IPS-18c (cell line): Measurements from ENCODE around the gene MED26.
"Not testable (repeated sequence)": the region's sequence is repeated elsewhere in the genome, so short reads cannot be mapped to it uniquely, and the experiment has no call there.

Experiments used
- H3K4me3 ChIP-seq: 2 replicates; pipeline ENCODE4 v1.7.0; 2013; ENCODE audit warnings: low read depth, mild to moderate bottlenecking, low read length, moderate library complexity; ENCODE audit not compliant: insufficient read depth
- H3K9me3 ChIP-seq: one replicate; pipeline ENCODE4 v1.6.1; 2013; ENCODE audit warnings: mild to moderate bottlenecking, low read length, moderate library complexity; ENCODE audit not compliant: control insufficient read depth, insufficient read depth

Gene MED26

GRCh38 chr19:16573296-16573695 is 54.7 kb downstream of the MED26 start:
- Histone ChIP-seq H3K4me3 (peak overlapping the region; percentile 95), H3K9me3 (no peaks in the 10 kb centered on the region)

GRCh38 chr19:16572332-16573211 is 55.4 kb downstream of the MED26 start, which contains the start of gene SLC35E1:
Gene SLC35E1 (minus strand): TSS chr19:16572415. CDS start chr19:16572364, 51 bp downstream.
- peak within 1 kb of the TSS; percentile 95 for H3K4me3 ChIP-seq
- H3K9me3 ChIP-seq: no peaks in the 10 kb centered on the region

GRCh38 chr19:16571822-16572331 is 56.1 kb downstream of the MED26 start:
- Histone ChIP-seq H3K9me3 (no peaks in the 10 kb centered on the region), H3K4me3 (peak overlapping the region; percentile 83)

- Histone ChIP-seq H3K9me3 (no peaks in the 10 kb centered on the region), H3K4me3 (peak overlapping the region; percentile 83)
Measured at GRCh38 chr19:16571283-16571682, 56.7 kb downstream of the MED26 start.

- H3K4me3 ChIP-seq: no peak overlapping the region
- no peaks in the 10 kb centered on the region for H3K9me3 ChIP-seq
Measured at GRCh38 chr19:16569609-16570320, 58.2 kb downstream of the MED26 start.

- H3K9me3 ChIP-seq: no peaks in the 10 kb centered on the region
- H3K4me3 ChIP-seq: no peak overlapping the region
Measured at GRCh38 chr19:16566702-16567101, 61.3 kb downstream of the MED26 start.

- H3K9me3 ChIP-seq: no peaks in the 10 kb centered on the region
- H3K4me3 ChIP-seq: no peak overlapping the region
Measured at GRCh38 chr19:16566161-16566560, 61.8 kb downstream of the MED26 start.

- Histone ChIP-seq H3K4me3 (no peak overlapping the region), H3K9me3 (no peaks in the 10 kb centered on the region)
Measured at GRCh38 chr19:16564842-16565241, 63.2 kb downstream of the MED26 start.

- Histone ChIP-seq H3K4me3 (no peak overlapping the region), H3K9me3 (no peaks in the 10 kb centered on the region)
Measured at GRCh38 chr19:16562608-16563025, 65.4 kb downstream of the MED26 start.

GRCh38 chr19:16561382-16561781 is 66.6 kb downstream of the MED26 start:
- Histone ChIP-seq H3K4me3 (no peak overlapping the region), H3K9me3 (no peaks in the 10 kb centered on the region)

GRCh38 chr19:16559780-16560276 is 68.2 kb downstream of the MED26 start:
- Histone ChIP-seq H3K4me3 (no peak overlapping the region), H3K9me3 (no peaks in the 10 kb centered on the region)

GRCh38 chr19:16554776-16555175 is 73.2 kb downstream of the MED26 start:
- no peaks in the 10 kb centered on the region for H3K9me3 ChIP-seq
- no peak overlapping the region for H3K4me3 ChIP-seq

GRCh38 chr19:16551902-16552301 is 76.1 kb downstream of the MED26 start:
- not testable (repeated sequence) for H3K4me3 ChIP-seq

GRCh38 chr19:16548956-16549355 is 79.0 kb downstream of the MED26 start:
- Histone ChIP-seq H3K9me3 (no peaks in the 10 kb centered on the region), H3K4me3 (no peak overlapping the region)

More at GRCh38 chr19:16551902-16552301, 76.1 kb downstream of the MED26 start:
- H3K9me3 ChIP-seq: not testable (repeated sequence)

- no peak overlapping the region for H3K4me3 ChIP-seq
- H3K9me3 ChIP-seq: peaks cover 4% of the 10 kb centered on the region
Measured at GRCh38 chr19:16544473-16545231, 83.4 kb downstream of the MED26 start.

- H3K9me3 ChIP-seq, H3K4me3 ChIP-seq: not testable (repeated sequence)
Measured at GRCh38 chr19:16543734-16544133, 84.3 kb downstream of the MED26 start.

- H3K9me3 ChIP-seq: peaks cover 4% of the 10 kb centered on the region
- peak overlapping the region; percentile 76 for H3K4me3 ChIP-seq
Measured at GRCh38 chr19:16542910-16543472, 85.0 kb downstream of the MED26 start.
